Mucosa of gallbladder (tissue), 1 donor: Measurements from ENCODE around the gene CEP128. TPM values are rescaled to one million over a fixed set of nuclear protein-coding genes. Genes with fewer than 3 reads are reported as not detected.
A peak's percentile ranks its signal among the peaks of the same experiment; 100 is the strongest.

Source experiments
- DNase-seq: peaks from one replicate; pipeline ENCODE4 v3.0.0-alpha.2; 2020; ENCODE audit warnings: low spot score
- total RNA-seq: library from RNA; stranded (reverse); gene quantifications from one replicate; pipeline ENCODE4 v1.2.1, GENCODE V29; 2021
- donor health status: DM: no; HTN: no; CAD: no.

CEP128 gene
- 4.9 TPM for total RNA-seq

- DNase-seq, result peak; percentile 95
These were observed at the start of gene CEP128 for GRCh38 chr14:80941241-80942185. CEP128 (minus strand) TSS chr14:80941738.

DNA sequence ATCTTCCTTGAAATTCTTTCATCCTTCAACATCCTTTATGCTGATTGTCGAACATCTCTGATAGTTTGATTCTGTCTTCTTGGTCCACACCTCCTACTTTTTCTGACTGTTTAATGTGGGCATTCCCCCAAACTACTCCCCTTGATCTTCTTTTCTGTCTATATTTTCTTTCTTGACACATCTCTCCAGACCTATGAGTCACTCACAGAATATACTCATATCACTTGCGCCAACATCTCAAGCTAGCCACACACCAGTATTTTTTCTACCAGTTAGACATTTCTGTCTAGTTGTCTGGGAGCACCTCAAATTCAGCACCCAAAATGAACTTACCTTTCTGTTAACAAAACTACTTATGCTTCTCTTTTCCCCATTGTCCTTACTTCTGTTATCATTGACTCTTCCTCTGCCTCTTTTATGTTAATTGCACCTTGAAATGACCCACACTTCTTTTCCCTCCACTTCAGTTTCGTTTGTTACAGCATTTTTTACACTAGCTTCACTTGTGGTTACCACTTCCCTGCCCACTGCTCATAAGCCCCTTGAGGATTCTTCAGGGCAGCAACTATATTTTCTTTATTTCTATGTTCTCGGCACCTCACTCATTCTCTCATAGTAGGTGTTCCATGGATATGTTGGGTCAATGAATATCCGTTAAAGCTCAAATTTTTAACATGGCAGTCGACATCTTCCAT is 47.3 kb upstream of the CEP128 start:
- DNase-seq, result no peak

DNA sequence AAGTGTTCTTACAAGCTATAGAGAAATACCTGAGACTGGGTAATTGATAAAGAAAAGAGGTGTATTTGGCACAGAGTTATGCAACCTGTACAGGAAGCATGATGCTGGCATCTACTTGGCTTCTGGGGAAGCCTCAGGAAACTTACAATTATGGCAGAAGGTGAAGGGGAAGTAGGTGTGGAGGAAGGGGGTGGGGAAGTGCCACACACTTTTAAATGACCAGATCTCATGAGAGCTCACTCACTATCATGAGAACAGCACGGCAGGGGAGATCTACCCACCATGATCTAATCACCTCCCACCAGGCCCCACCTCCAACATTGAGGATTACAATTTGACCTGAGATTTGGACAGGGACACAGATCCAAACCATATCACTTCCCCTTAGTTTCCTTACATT is 46.7 kb upstream of the CEP128 start:
- no peak for DNase-seq

- DNase-seq, result peak; percentile 67
These were observed 45.9 kb upstream of the CEP128 start for GRCh38 chr14:80987235-80988032.

DNA sequence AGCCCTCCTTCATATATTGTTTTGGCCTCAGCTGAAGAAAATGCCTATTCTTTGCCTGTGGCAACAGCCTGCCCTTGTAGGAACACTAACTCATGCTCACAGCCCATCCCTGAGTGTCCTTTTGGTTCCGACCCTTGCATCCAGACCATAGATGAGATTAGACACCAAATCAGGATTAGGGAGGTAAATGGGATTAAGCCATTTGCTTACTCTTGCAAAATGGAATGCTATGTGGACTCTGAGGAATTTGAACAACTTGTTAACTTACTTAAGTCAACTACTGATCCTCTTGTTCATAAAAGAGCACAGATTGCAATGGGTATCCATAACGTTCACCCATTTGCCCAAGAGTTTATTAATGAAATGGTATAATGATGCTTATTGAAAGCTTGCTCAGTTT is 41.2 kb upstream of the CEP128 start:
- no peak for DNase-seq

DNA sequence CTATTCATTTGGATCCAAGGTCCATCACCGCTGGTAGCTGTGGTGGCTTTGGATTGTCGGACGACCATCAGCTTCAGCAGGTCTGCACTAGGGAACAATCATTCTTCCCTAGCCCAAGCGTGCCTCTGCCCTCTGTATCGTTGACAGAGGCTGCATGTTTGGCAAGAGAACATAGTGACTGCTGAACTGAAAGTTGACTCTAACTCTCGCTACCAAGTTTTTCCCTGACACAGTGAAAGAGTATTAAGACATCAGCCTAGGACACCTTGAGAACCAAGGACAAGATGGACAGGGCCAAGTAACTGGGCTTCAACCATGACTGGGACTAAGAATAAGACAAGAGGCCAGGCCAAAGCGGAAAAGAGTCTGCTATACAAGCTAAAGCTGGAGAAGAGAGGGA is 40.1 kb upstream of the CEP128 start:
- no peak for DNase-seq

DNA sequence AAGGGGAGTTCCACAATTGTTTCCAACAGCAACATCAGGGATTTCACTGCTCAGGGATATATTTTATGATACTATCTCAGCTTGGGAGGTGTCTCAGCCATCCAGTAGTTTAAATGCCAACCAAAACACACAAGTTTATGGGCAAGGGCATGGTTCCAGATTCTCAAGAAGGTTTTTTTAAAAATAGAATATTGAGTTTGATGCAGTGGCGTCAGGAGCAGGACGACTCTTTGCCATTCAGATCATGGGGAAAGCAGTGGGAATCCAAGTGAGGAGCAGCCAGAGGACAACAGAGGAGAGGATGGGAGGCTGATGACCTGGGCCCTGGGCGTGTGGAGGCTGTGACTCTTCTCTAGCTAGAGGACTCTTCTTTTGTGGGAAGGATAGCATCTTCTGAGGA is 39.6 kb upstream of the CEP128 start:
- no peak for DNase-seq

DNA sequence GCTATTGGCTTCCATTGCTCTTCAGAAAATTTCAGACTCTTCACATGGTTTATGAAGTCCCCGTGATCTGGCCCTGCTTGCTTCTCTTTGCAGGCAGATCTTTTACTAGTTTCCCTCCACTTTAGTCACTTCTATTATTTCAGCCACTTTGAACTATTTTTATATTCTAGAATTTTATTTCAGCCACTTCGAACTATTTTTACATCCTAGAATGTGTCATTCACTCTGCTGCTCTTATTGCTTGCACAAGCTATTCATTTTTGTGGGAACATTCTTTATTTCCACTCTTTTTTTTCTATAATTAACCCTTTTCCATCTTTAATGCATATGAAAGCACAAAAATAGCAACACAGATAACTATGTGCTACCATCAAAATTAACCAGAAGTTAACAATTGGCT is 38.4 kb upstream of the CEP128 start:
- DNase-seq, result no peak

GRCh38 chr14:80978403-80978802 is 36.9 kb upstream of the CEP128 start:
- DNase-seq, result no peak

DNA sequence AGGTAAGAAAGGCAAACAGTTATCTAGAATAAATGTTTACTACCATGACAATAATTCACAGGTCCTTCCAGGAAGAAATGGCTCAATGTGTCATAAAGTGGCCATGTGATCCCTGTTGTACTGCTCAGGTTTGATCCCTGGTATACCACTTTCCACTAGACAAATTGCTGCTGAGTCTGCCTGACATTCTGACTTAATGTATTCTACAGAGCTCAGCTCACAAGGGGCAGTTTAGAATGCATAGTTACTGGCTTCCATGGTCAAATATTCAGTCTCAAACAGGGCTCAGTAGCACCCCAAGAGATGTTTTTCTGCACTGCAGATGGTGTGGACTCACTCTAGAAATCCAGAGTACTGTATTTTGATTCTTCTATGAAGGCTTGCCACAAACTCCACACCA is 35.7 kb upstream of the CEP128 start:
- DNase-seq, result no peak

- no peak for DNase-seq
These were observed 33.1 kb upstream of the CEP128 start for GRCh38 chr14:80974679-80975078.

DNA sequence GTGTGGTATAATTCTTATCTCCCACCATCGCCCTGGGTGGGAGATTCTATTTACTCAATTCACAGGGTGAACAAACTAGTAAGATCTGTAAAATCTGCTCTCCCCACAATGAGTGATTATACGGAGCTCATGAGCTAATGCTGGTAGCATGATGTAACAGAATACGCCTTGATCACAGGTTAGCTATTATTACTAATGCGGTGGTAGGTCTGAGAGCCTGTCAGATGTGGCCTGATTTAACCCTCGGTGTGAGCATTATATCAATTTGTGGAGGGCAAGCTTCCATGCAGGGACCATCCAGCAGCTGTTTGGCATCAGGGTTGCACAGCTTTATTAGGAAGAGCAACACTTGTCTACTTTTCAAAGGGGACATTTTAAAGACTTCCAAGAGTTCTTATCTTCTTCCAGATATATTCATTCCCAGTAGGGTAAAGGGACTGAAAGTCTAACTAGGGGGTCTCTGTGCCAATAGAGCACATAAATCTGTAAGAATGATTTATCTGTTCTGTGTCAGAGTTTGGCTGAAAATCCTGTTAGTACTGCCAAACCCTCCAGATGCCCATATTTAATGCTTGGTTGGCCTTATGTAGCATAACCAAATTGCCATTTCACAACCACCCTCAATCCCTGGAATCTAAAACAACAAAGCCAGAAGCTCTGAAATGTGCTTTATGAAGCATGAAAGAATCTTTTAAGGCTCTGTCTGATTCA is 32.5 kb upstream of the CEP128 start:
- no peak for DNase-seq

DNA sequence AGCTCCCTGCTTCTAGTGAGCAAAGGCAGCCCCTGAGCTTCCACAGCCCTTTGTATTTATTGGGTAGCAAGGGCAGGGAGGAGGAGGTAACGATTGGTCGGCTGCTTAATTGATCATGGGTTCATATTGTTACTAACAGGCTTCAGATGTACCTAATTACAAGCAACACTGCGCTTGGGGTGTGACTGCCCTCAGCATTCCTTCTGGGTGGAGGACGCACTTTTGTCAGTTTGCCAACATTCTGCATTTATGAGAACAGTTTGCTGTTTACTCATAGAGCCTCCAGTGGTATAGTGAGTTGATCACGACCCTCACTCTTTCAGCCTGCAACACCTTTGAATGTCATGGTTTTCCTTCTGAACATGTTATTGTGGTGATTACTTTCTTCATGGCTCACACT is 23.5 kb upstream of the CEP128 start:
- DNase-seq, result no peak

GRCh38 chr14:80959496-80959895 is 18.0 kb upstream of the CEP128 start:
- no peak for DNase-seq

DNA sequence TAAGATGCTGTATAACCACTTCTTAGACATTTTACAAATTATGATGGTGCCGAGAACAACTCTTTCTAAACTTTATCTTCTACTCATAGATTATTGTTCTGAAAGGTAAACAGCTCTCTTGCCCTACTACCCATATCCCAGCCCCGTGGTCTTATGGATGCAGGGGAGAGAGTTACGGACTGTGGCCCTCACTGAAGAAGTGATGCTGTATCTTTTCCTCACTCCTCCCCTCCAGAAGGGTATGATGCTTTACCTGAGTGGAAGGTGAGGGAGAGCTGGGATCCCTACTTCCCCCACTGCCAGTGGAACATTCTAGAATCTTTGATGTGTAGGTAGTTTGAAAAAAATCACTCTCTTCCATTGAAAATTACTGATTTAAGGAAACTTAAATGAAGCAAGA is 17.4 kb upstream of the CEP128 start:
- no peak for DNase-seq

DNA sequence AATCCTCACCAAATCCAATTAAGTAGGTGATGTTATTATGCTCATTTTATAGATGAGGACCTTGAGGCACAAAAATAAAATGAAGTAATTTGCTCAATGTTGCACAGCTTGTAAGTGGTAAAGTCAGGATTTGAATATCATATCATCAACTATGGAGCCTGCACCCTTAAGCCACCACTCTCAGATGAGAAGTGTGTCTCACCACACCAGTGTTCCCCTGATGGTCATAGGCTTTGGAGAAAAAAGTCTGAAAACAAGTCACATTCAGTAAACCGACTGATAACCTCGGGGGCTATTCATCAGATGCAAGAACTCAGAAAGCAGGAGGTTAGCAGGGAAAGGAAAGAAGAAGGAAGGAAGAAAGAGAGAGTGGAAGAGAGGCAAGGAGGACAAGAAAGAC is 16.7 kb upstream of the CEP128 start:
- no peak for DNase-seq

DNA sequence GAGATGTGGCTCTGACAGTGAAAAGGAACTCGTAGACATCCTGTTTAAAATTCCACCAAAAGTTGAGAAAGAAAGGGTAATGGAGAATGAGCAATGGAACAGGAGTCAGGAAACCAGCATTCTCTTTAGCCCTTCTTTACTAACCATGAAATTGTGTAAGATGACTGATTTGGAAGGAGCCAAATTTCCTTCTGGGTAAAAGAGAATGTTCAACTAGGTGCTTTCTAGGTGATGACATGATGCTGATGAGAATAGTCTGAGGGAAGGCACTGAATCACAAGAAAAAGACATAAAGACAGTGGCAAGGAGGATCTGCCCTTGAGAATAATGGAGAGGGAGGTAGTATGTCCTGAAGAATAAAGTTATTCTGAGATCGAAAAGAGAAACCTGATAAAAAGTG is 16.1 kb upstream of the CEP128 start:
- DNase-seq, result no peak

GRCh38 chr14:80956922-80957321 is 15.4 kb upstream of the CEP128 start:
- no peak for DNase-seq

DNA sequence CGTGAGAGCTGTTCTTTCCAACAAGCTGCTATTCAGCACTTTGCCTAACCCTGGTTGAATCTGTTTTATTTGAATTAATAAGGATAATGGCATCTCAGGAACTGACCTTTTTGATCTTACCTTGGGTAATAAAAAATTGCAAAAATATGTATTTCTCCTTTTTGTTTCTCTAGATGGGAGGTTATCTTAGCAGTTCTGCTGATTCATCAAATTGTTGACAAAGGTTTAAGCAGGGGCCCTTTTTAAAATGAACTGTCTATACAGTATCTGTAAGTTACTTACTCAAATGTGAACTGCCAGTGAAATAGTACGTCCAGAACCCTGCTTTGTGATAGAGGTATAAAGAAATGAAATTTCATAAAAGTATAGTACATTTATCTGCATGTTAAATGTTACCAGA is 14.6 kb upstream of the CEP128 start:
- no peak for DNase-seq

DNA sequence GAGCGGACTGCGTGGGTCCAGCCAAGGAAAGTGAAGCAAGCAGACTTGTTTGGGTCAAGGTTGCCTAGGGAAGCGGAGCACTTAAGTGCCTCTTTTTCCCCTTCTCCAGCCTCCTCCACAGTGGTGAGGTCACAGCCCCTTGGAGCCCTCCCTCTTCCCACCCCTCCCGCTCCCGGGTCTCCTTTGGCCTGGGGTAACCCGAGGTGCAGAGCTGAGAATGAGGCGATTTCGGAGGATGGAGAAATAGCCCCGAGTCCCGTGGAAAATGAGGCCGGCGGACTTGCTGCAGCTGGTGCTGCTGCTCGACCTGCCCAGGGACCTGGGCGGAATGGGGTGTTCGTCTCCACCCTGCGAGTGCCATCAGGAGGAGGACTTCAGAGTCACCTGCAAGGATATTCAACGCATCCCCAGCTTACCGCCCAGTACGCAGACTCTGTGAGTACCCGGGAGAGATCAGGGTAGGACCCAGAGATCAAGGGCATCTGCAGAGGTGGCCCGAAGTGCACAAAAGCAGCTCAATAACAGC is 13.9 kb upstream of the CEP128 start, which contains the start of gene TSHR:
TSS of gene TSHR (plus strand) at position 206 of the 526 bp plus-strand sequence. CDS start at position 266, 60 bp downstream.
- DNase-seq, result no peak

GRCh38 chr14:80954687-80955299 is 13.3 kb upstream of the CEP128 start:
- DNase-seq, result peak; percentile 85
